Umbilical cord (tissue), 2 donors: ENCODE results near the gene PSMB8. TPM values are rescaled to one million over a fixed set of nuclear protein-coding genes. Genes with fewer than 3 reads are reported as not detected.
"Not testable (repeated sequence)": the region's sequence is repeated elsewhere in the genome, so short reads cannot be mapped to it uniquely, and the experiment has no call there.

Experiments used
- DNase-seq: peaks from one replicate; pipeline ENCODE4 v3.0.0-alpha.2; 2015; ENCODE audit warnings: low spot score
- total RNA-seq: library from RNA; depleted of rRNA; stranded (reverse); fragments of >200 nt; gene quantifications from one replicate; pipeline ENCODE4 v1.2.3, GENCODE V29; 2014; ENCODE audit warnings: low replicate concordance; ENCODE audit not compliant: insufficient read depth

The PSMB8 gene
- total RNA-seq = 15.4 TPM

GRCh38 chr6:32843979-32844838, at the start of gene PSMB8:
Gene PSMB8, minus strand, starts transcription at chr6:32844047. Its CDS starts 51 bp downstream, at chr6:32843996.
- peak; percentile 97 for DNase-seq

GRCh38 chr6:32890831-32891230, 47.0 kb upstream of the PSMB8 start:
- DNase-seq = no peak

GRCh38 chr6:32889533-32889932, 45.7 kb upstream of the PSMB8 start:
- no peak for DNase-seq

GRCh38 chr6:32888576-32888975, 44.7 kb upstream of the PSMB8 start:
- no peak for DNase-seq

- no peak for DNase-seq
Measured at GRCh38 chr6:32887616-32888015, 43.8 kb upstream of the PSMB8 start.

- DNase-seq = peak; percentile 10
Measured at GRCh38 chr6:32886681-32887383, 43.0 kb upstream of the PSMB8 start.

GRCh38 chr6:32885698-32886286, 41.9 kb upstream of the PSMB8 start:
- peak; percentile 72 for DNase-seq

- no peak for DNase-seq
Measured at GRCh38 chr6:32883789-32884188, 39.9 kb upstream of the PSMB8 start.

- DNase-seq = no peak
Measured at GRCh38 chr6:32882879-32883250, 39.0 kb upstream of the PSMB8 start.

GRCh38 chr6:32880962-32881361, 37.1 kb upstream of the PSMB8 start:
- not testable (repeated sequence) for DNase-seq

GRCh38 chr6:32879691-32880090, 35.8 kb upstream of the PSMB8 start:
- no peak for DNase-seq

GRCh38 chr6:32876603-32877002, 32.8 kb upstream of the PSMB8 start:
- DNase-seq = no peak

GRCh38 chr6:32873947-32874346, 30.1 kb upstream of the PSMB8 start:
- not testable (repeated sequence) for DNase-seq

- DNase-seq = peak; percentile 85
Measured at GRCh38 chr6:32868257-32868788, 24.5 kb upstream of the PSMB8 start.

- no peak for DNase-seq
Measured at GRCh38 chr6:32867554-32868256, 23.9 kb upstream of the PSMB8 start.

- DNase-seq = no peak
Measured at GRCh38 chr6:32867022-32867477, 23.2 kb upstream of the PSMB8 start.

GRCh38 chr6:32865724-32866443, 22.0 kb upstream of the PSMB8 start:
- DNase-seq = no peak

- no peak for DNase-seq
Measured at GRCh38 chr6:32862725-32863124, 18.9 kb upstream of the PSMB8 start.

GRCh38 chr6:32860674-32861073, 16.8 kb upstream of the PSMB8 start:
- DNase-seq = no peak

GRCh38 chr6:32858194-32858593, 14.3 kb upstream of the PSMB8 start:
- DNase-seq = no peak
